ENCODE data around the gene GYG2. TPM values are rescaled to one million over a fixed set of nuclear protein-coding genes. Genes with fewer than 3 reads are reported as not detected.
"Not testable (repeated sequence)": the region's sequence is repeated elsewhere in the genome, so short reads cannot be mapped to it uniquely, and the experiment has no call there.

GYG2 gene
- polyA plus RNA-seq (2013), result 1.9 TPM

GRCh38 chrX:2828344-2828958 lies at the start of gene GYG2:
GYG2 (plus strand) TSS chrX:2828930; CDS start chrX:2830189, 1,259 bp downstream.
- Histone ChIP-seq H3K27me3 (replicated peaks in 2 of 5; ENCODE audit: control insufficient read depth in 4 of 5, insufficient read depth in 5 of 5, low read length in 4 of 5) (peaks cover 0 to 47% (median 5%) of the 10 kb centered on the region in 5 experiments), H3K4me3 (ENCODE audit: control insufficient read depth in 1 of 7, extremely low read depth in 1 of 7, insufficient read depth in 4 of 7, low read depth in 2 of 7, low read length in 6 of 7) (peak within 1 kb of the TSS in 5 of 7 experiments; percentile 19 to 62 (median 52)), H3K9me3 (ENCODE audit: control extremely low read depth in 1 of 5, control insufficient read depth in 4 of 5, insufficient read depth in 2 of 5, low read depth in 1 of 5, low read length in 4 of 5) (peaks cover 0 to 3% (median 0%) of the 10 kb centered on the region in 5 experiments), H3K27ac (ENCODE audit: insufficient read depth in 1 of 2, low read depth in 1 of 2, low read length in 2 of 2, poor library complexity in 1 of 2, severe bottlenecking in 2 of 2) (no peak within 1 kb of the TSS), H3K36me3 (ENCODE audit: control insufficient read depth in 4 of 4, insufficient read depth in 4 of 4, low read length in 3 of 4) (no peaks in the 10 kb centered on the region), H3K4me1 (ENCODE audit: control extremely low read depth in 1 of 4, control insufficient read depth in 4 of 4, insufficient read depth in 4 of 4, low read length in 3 of 4) (peaks cover 0 to 15% (median 3%) of the 10 kb centered on the region in 4 experiments)
- peak in 2 of 3 donors; percentile 27 to 47 for DNase-seq
- POLR2A ChIA-PET, result no interaction called here
- WGBS (ENCODE audit: insufficient coverage), result 24% methylated on average over 45 of the region's 56 CpGs
- CTCF ChIA-PET, result no interaction called here

DNA sequence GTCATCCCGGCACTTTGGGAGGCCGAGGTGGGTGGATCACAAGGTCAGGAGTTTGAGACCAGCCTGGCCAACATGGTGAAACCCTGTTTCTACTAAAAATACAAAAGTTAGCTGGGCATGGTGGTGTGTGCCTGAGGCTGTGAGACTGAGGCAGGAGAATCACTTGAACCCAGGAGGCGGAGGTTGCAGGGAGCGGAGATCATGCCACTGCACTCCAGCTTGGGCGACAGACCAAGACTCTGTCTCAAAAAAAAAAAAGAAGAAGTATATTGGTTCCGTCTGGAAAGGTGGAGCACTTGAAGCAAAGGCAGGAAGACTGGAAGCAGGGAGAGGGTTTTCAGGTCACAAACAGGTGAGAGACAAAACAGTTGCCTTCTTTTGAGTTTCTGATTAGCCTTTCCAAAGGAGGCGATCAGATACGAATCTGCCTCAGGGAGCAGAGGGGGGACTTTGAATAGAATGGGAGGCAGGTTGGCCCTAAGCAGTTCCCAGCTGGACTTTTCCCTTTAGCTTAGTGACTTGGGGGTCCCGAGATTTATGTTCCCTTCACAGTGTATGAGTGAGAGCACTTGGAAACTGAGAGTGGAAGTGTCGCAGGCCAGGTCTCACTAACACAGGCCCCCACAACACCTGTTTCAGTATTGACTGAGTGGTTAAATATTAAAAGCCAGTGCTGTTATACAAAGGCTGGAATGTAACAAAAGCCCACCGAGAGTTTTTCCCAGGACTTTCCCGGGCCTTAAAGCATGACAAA lies 48.1 kb upstream of the GYG2 start:
- H3K36me3 ChIP-seq (ENCODE audit: control insufficient read depth in 4 of 4, insufficient read depth in 4 of 4, low read length in 3 of 4); H3K9me3 ChIP-seq (ENCODE audit: control extremely low read depth in 1 of 5, control insufficient read depth in 4 of 5, insufficient read depth in 2 of 5, low read depth in 1 of 5, low read length in 4 of 5); POLR2A ChIA-PET; CTCF ChIA-PET; H3K27me3 ChIP-seq (replicated peaks in 2 of 5; ENCODE audit: control insufficient read depth in 4 of 5, insufficient read depth in 5 of 5, low read length in 4 of 5); H3K4me1 ChIP-seq (ENCODE audit: control extremely low read depth in 1 of 4, control insufficient read depth in 4 of 4, insufficient read depth in 4 of 4, low read length in 3 of 4); H3K4me3 ChIP-seq (ENCODE audit: control insufficient read depth in 1 of 7, extremely low read depth in 1 of 7, insufficient read depth in 4 of 7, low read depth in 2 of 7, low read length in 6 of 7); DNase-seq; H3K27ac ChIP-seq (ENCODE audit: insufficient read depth in 1 of 2, low read depth in 1 of 2, low read length in 2 of 2, poor library complexity in 1 of 2, severe bottlenecking in 2 of 2): not testable (repeated sequence)
- 87% methylated on average over 8 of the region's 12 CpGs for WGBS (ENCODE audit: insufficient coverage)

- no peak for DNase-seq
- H3K4me1 ChIP-seq (ENCODE audit: control extremely low read depth in 1 of 4, control insufficient read depth in 4 of 4, insufficient read depth in 4 of 4, low read length in 3 of 4), result peaks cover 0 to 3% (median 0%) of the 10 kb centered on the region in 4 experiments
- WGBS (ENCODE audit: insufficient coverage), result 100% methylated on average over 1 of the region's 1 CpG
- no peaks in the 10 kb centered on the region for H3K36me3 ChIP-seq (ENCODE audit: control insufficient read depth in 4 of 4, insufficient read depth in 4 of 4, low read length in 3 of 4)
- peaks cover 0 to 2% (median 0%) of the 10 kb centered on the region in 5 experiments for H3K27me3 ChIP-seq (replicated peaks in 2 of 5; ENCODE audit: control insufficient read depth in 4 of 5, insufficient read depth in 5 of 5, low read length in 4 of 5)
- POLR2A ChIA-PET, result no interaction called here
- CTCF ChIA-PET, result no interaction called here
- no peak overlapping the region for H3K27ac ChIP-seq (ENCODE audit: insufficient read depth in 1 of 2, low read depth in 1 of 2, low read length in 2 of 2, poor library complexity in 1 of 2, severe bottlenecking in 2 of 2)
- H3K9me3 ChIP-seq (ENCODE audit: control extremely low read depth in 1 of 5, control insufficient read depth in 4 of 5, insufficient read depth in 2 of 5, low read depth in 1 of 5, low read length in 4 of 5), result no peaks in the 10 kb centered on the region
- no peak overlapping the region for H3K4me3 ChIP-seq (ENCODE audit: control insufficient read depth in 1 of 7, extremely low read depth in 1 of 7, insufficient read depth in 4 of 7, low read depth in 2 of 7, low read length in 6 of 7)
These were observed 47.5 kb upstream of the GYG2 start for GRCh38 chrX:2781226-2781571.

GRCh38 chrX:2781698-2782097 lies 47.0 kb upstream of the GYG2 start:
- peak overlapping the region in 1 of 7 experiments; percentile 33 for H3K4me3 ChIP-seq (ENCODE audit: control insufficient read depth in 1 of 7, extremely low read depth in 1 of 7, insufficient read depth in 4 of 7, low read depth in 2 of 7, low read length in 6 of 7)
- peaks cover 0 to 3% (median 0%) of the 10 kb centered on the region in 4 experiments for H3K4me1 ChIP-seq (ENCODE audit: control extremely low read depth in 1 of 4, control insufficient read depth in 4 of 4, insufficient read depth in 4 of 4, low read length in 3 of 4)
- WGBS (ENCODE audit: insufficient coverage), result 35% methylated on average over 6 of the region's 6 CpGs
- no peak overlapping the region for H3K27ac ChIP-seq (ENCODE audit: insufficient read depth in 1 of 2, low read depth in 1 of 2, low read length in 2 of 2, poor library complexity in 1 of 2, severe bottlenecking in 2 of 2)
- H3K9me3 ChIP-seq (ENCODE audit: control extremely low read depth in 1 of 5, control insufficient read depth in 4 of 5, insufficient read depth in 2 of 5, low read depth in 1 of 5, low read length in 4 of 5), result no peaks in the 10 kb centered on the region
- peaks cover 0 to 2% (median 0%) of the 10 kb centered on the region in 5 experiments for H3K27me3 ChIP-seq (replicated peaks in 2 of 5; ENCODE audit: control insufficient read depth in 4 of 5, insufficient read depth in 5 of 5, low read length in 4 of 5)
- ChIA-PET CTCF (no interaction called here), POLR2A (no interaction called here)
- no peaks in the 10 kb centered on the region for H3K36me3 ChIP-seq (ENCODE audit: control insufficient read depth in 4 of 4, insufficient read depth in 4 of 4, low read length in 3 of 4)
- peak in 2 of 3 donors; percentile 41 to 48 for DNase-seq

DNA sequence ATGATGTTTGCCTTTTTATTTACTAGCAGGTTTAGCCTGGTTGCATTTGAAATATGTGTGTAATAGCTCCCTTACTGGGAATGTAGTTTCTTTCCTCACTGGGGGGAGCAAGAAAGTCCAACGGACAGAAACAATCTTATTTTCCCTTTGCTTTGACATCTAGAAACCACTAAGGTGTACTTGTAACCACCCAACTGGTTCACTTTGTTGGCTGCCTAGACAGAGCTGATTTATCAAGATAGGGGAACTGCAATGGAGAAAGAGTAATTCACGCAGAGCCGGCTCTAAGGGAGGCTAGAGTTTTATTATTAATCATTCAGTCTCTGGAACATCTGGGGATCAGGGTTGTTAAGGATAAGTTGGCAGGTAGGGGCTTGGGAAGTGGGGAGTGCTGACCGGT lies 46.6 kb upstream of the GYG2 start:
- no peaks in the 10 kb centered on the region for H3K36me3 ChIP-seq (ENCODE audit: control insufficient read depth in 4 of 4, insufficient read depth in 4 of 4, low read length in 3 of 4)
- 41% methylated on average over 3 of the region's 4 CpGs for WGBS (ENCODE audit: insufficient coverage)
- CTCF ChIA-PET, result no interaction called here

GRCh38 chrX:2782778-2783177 lies 46.0 kb upstream of the GYG2 start:
- CTCF ChIA-PET, result no interaction called here
- H3K36me3 ChIP-seq (ENCODE audit: control insufficient read depth in 4 of 4, insufficient read depth in 4 of 4, low read length in 3 of 4), result no peaks in the 10 kb centered on the region
- peaks cover 0 to 3% (median 0%) of the 10 kb centered on the region in 4 experiments for H3K4me1 ChIP-seq (ENCODE audit: control extremely low read depth in 1 of 4, control insufficient read depth in 4 of 4, insufficient read depth in 4 of 4, low read length in 3 of 4)
- H3K4me3 ChIP-seq (ENCODE audit: control insufficient read depth in 1 of 7, extremely low read depth in 1 of 7, insufficient read depth in 4 of 7, low read depth in 2 of 7, low read length in 6 of 7), result no peak overlapping the region
- no peak for DNase-seq
- no peaks in the 10 kb centered on the region for H3K9me3 ChIP-seq (ENCODE audit: control extremely low read depth in 1 of 5, control insufficient read depth in 4 of 5, insufficient read depth in 2 of 5, low read depth in 1 of 5, low read length in 4 of 5)
- WGBS (ENCODE audit: insufficient coverage), result 90% methylated on average over 3 of the region's 4 CpGs
- H3K27ac ChIP-seq (ENCODE audit: insufficient read depth in 1 of 2, low read depth in 1 of 2, low read length in 2 of 2, poor library complexity in 1 of 2, severe bottlenecking in 2 of 2), result no peak overlapping the region
- peaks cover 0 to 2% (median 0%) of the 10 kb centered on the region in 5 experiments for H3K27me3 ChIP-seq (replicated peaks in 2 of 5; ENCODE audit: control insufficient read depth in 4 of 5, insufficient read depth in 5 of 5, low read length in 4 of 5)
- POLR2A ChIA-PET, result no interaction called here

More for the DNA sequence above, 46.6 kb upstream of the GYG2 start:
- Histone ChIP-seq H3K4me3 (ENCODE audit: control insufficient read depth in 1 of 7, extremely low read depth in 1 of 7, insufficient read depth in 4 of 7, low read depth in 2 of 7, low read length in 6 of 7) (no peak overlapping the region), H3K9me3 (ENCODE audit: control extremely low read depth in 1 of 5, control insufficient read depth in 4 of 5, insufficient read depth in 2 of 5, low read depth in 1 of 5, low read length in 4 of 5) (no peaks in the 10 kb centered on the region), H3K27me3 (replicated peaks in 2 of 5; ENCODE audit: control insufficient read depth in 4 of 5, insufficient read depth in 5 of 5, low read length in 4 of 5) (peaks cover 0 to 2% (median 0%) of the 10 kb centered on the region in 5 experiments), H3K27ac (ENCODE audit: insufficient read depth in 1 of 2, low read depth in 1 of 2, low read length in 2 of 2, poor library complexity in 1 of 2, severe bottlenecking in 2 of 2) (no peak overlapping the region), H3K4me1 (ENCODE audit: control extremely low read depth in 1 of 4, control insufficient read depth in 4 of 4, insufficient read depth in 4 of 4, low read length in 3 of 4) (peaks cover 0 to 3% (median 0%) of the 10 kb centered on the region in 4 experiments)
- POLR2A ChIA-PET, result no interaction called here
- peak in 1 of 3 donors; percentile 6 for DNase-seq

GRCh38 chrX:2784026-2784425 lies 44.7 kb upstream of the GYG2 start:
- no peak overlapping the region for H3K4me3 ChIP-seq (ENCODE audit: control insufficient read depth in 1 of 7, extremely low read depth in 1 of 7, insufficient read depth in 4 of 7, low read depth in 2 of 7, low read length in 6 of 7)
- no peak overlapping the region for H3K27ac ChIP-seq (ENCODE audit: insufficient read depth in 1 of 2, low read depth in 1 of 2, low read length in 2 of 2, poor library complexity in 1 of 2, severe bottlenecking in 2 of 2)
- ChIA-PET POLR2A (no interaction called here), CTCF (no interaction called here)
- H3K27me3 ChIP-seq (replicated peaks in 2 of 5; ENCODE audit: control insufficient read depth in 4 of 5, insufficient read depth in 5 of 5, low read length in 4 of 5), result no peaks in the 10 kb centered on the region
- no peak for DNase-seq
- WGBS (ENCODE audit: insufficient coverage), result 94% methylated on average over 3 of the region's 6 CpGs
- H3K36me3 ChIP-seq (ENCODE audit: control insufficient read depth in 4 of 4, insufficient read depth in 4 of 4, low read length in 3 of 4), result no peaks in the 10 kb centered on the region
- no peaks in the 10 kb centered on the region for H3K9me3 ChIP-seq (ENCODE audit: control extremely low read depth in 1 of 5, control insufficient read depth in 4 of 5, insufficient read depth in 2 of 5, low read depth in 1 of 5, low read length in 4 of 5)
- H3K4me1 ChIP-seq (ENCODE audit: control extremely low read depth in 1 of 4, control insufficient read depth in 4 of 4, insufficient read depth in 4 of 4, low read length in 3 of 4), result peaks cover 0 to 3% (median 0%) of the 10 kb centered on the region in 4 experiments

All from common myeloid progenitor, CD34-positive (primary cell).